ENCODE measurements around the gene ADAM22.

Gene ADAM22

DNA sequence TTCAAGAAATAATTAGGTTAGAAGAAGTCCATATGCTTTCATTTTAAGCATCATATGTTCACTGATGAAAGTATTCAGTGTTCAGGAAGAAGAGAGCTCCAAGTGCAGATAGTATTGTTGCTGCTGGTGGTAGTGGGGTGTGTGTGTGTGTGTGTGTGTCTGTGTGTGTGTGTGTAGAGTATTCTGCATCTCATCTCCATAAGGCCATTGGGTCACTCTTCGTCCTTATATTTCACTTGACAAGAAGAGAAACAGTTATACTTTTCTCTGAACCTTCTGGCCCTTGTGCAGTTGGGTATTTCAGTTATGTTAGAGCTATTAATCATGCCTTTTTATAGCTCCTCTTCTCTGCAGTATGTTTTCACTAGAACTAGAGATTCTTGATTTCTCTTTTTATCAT is 26.2 kb downstream of the ADAM22 start:
- DNase-seq (ENCODE audit: low spot score), result no peak

DNA sequence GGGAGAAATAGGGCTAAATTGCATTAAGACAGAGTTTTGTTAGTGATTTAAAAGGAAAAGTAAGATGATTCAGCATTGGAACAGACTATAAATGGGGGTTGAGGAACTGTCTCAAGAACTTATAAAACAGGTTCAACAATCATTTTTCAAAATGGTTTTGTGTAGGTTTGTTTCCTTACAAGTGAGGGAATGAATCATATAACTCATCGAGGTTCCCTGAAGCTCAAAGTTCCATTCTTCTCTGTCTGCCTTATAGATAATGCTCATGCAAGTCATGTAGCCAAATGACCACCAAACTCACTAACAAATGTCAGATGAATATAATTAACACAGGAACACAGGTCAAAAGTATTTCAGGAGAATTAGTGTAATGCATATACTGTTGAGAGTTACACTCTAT is 27.7 kb downstream of the ADAM22 start:
- DNase-seq (ENCODE audit: low spot score), result no peak

DNA sequence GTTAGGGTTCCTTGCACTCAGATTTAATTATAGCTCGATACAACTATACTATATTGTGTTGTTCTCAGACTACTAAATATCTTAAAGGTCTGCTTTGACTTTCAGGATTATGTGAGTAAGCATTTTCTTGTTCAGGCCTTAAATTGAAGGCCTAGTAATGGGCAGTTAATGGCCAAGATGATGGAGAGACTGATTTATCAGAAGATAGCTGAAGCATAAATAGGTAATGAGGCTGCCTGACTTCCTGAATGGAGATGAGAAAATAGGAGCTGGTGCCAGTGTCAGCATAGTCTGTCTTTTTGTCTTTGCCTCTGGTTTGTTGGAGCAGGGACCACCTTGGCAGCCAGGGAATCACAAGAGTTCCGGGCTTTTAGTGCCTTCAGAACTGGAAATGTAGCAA is 32.2 kb downstream of the ADAM22 start:
- DNase-seq (ENCODE audit: low spot score), result no peak

DNA sequence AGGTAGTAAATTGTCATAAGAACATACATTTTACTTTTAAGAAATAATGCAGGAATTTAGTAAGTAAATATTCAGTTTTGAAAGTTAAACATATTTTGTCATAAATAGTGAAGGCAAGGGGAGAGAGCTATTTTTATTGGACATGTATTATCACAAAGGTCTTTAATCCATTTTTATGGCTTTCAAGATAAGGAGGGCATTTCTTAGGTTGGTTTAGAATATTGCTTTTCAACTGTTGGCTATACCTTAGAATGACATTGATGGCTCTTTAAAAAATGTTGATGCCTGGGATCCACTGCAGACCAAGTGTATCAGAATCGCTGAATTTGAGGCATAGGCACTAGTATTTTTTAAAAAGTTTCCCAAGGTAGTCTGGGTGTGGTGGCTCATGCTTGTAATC is 34.0 kb downstream of the ADAM22 start:
- no peak for DNase-seq (ENCODE audit: low spot score)

DNA sequence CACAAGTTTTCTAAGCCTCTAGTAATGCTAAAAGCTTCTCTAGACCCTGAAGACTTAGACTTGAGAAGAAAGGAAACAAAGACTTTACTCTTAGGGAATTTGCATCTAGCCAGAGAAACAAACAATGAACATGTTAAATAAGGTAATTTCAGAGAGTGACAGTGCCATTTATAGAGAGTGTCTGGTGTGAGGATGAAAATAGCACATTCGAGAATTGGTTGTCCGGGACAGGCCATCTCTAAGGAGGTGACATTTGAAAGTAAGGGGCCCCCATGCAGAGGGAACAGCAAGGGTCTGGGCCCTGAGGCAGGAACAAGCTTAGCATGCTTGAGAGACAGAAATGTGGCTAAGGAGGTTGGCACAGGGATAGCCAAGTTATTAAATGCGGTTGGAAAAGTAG is 48.1 kb downstream of the ADAM22 start:
- DNase-seq (ENCODE audit: low spot score), result no peak

DNA sequence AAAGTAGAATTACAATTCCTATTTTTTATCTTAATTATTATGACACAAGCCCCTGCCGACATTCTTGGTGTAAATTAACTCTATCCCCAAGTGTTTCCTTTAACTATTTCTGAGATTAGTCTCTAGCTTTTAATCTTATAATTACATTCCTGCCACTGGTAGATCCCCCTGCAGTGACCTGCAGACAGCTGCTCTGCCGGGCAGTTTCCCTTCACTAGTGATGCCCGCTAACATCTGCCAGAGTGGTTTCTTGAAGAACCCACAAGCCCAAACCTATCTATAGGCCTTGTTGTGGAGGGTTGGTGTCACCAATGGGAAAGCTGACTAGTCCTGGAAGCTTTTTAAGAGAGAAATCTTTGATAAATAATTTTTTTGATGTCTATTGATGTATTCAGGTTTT is 50.0 kb downstream of the ADAM22 start:
- no peak for DNase-seq (ENCODE audit: low spot score)

DNA sequence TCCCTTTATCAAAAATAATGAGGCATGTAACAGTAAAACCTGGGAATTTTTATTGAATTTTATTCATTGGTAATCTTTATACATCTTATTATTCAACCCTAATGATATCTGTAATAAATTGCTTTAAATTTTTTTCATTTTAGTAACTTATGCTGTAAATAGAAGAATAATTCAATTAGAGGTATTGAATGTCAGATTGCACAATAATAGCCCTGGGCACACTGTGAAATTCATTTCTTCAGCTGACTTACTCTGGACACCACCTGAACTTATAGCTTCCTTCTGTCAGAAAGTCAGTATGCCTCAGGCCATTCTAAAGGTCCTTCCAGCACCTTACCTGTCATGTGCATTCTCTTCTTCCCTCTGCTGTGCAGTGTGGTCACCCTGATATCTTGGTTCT is 59.2 kb downstream of the ADAM22 start:
- no peak for DNase-seq (ENCODE audit: low spot score)

DNA sequence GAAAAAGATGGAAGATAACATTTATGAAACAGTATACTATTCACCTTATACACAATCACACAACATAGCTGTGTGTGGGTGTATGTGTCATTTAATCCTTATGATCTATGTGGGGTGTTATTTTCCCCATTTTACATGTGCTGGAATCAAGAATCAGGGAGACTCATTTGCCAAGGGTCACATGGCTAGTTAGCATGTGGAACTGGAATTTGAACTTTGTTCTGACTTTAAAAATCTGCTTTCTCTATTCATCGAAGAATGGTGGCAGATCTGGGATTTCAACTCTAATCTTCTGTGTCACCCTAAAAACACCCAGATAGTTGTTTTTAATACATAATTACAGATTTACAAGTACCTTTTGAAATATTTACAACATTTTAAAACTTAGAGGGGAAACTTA is 65.2 kb downstream of the ADAM22 start:
- no peak for DNase-seq (ENCODE audit: low spot score)

DNA sequence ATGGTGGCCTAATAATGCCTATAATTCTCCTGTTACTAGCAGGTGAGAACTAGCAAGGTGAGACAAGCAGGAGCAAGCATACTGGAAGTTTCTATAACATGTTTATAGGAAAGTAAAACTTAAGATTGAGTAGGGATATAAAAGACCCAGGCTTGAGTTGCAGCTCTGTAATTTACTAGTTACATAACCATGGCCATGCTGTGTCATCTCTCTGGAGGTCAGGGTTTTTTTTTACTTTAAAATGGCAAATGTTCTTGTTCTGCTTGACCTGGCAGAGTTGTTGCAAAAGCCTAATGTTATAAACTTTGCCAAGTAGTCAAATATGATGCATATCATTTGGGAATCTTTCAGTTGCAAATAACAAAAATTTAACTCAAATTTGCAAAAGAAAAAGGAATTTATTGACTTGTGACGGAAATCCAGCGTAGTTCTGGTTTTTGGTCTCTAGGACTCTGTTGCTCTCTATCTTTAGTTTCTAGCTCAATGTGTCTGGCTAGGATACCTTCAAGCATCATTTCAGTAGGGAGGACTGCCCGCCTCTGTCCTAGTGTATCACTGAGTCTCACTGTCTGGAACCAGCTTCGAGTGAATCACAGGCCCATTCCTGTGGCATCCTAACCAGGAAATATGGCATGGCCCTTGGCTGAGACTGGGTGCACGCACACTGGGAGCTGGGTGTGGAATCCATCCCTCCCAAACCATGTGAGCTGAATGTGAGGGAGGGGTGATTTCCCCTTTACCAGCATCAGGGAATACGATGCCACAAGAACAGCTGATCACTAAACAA is 67.9 kb downstream of the ADAM22 start:
- DNase-seq (ENCODE audit: low spot score), result no peak

DNA sequence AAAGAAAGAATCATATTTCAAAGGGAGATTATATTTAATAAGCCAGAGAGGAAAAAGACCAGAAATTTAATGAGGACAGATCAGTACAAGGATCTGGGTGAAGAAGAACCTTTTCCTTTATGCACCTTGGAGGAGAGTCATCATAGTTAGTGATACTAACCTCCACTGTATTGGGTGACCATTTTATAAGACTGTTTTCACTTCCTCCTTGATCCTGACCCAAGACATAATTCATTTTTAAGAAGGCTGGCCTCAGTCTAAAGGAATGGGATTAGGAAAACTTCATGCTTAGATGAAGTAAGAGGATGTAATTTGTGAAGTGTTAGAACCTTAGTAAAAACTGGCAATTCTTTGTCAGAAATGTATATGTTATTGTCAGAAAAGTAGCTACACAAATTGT is 68.6 kb downstream of the ADAM22 start:
- no peak for DNase-seq (ENCODE audit: low spot score)

DNA sequence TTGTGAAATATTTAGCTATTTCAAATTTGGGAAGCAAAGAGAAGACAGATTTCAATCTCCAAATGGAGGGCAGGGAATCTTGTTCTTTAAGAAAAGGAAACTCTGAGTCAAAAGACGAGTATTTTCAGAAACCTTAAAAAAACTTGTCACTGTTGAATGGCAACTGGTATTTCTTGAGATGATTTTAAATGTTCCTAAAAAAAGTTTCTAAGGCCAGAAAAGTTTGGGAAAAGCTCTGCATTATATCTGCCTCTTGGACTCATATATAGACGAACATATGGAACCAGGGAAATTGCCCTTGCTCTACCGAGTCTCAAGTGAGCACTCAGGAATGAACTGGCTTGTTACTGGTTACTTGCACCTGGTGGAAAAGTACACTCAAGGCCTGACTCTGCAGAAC is 69.5 kb downstream of the ADAM22 start:
- no peak for DNase-seq (ENCODE audit: low spot score)

DNA sequence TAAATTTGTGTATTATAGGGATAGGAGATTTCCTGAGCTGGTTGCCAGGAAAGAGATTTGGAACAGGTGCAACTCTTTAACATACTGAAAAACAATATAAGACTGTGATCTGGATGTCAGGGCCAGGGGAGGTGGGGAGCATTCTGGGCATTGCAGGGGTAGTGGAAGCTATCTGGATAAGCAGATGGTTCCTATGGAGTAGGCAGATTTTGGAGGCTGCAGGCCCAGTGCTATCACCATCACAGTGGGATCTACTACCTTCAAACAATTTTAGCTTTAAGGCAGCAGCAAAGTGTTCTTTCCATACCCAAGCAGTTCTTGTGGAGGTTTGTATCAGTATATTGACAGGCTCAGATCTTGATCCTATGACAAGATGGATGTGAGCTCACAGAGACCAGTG is 71.1 kb downstream of the ADAM22 start:
- no peak for DNase-seq (ENCODE audit: low spot score)

DNA sequence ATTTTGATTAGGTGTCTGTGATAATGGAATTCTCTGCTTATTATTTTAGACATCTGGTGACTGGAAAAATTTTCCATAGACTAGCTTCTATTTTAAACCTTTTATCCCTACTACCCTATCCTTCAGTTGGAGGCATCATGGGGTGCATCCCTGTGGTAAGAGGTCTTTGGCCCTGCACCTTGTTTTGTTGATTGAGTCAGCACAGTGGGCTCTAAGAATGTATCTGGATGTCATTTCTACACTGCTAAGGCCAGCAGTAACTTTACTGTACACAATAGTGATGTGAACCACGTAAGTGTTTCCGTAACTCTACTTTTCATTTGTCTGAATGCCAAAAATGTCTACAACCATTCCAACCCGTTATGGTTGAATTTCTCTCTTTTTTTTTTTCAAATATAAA is 75.6 kb downstream of the ADAM22 start:
- no peak for DNase-seq (ENCODE audit: low spot score)

DNA sequence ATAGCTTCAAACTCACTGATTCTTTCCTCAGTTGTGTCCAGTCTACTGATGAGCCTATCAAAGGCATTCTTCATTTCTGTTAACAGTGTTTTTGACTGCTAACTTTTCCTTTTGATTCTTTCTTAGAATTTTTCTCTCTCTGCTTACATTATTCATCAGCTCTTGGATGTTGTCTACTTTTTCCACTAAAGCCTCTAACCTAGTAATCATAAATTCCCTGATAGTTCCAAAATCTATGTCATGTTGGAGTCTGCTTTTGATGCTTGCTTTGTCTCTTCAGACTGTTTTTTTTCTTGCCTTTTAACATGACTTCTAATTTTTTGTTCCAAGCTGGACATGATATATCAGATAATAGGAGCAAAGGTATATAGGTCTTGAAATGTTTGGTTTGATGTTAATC is 78.0 kb downstream of the ADAM22 start:
- no peak for DNase-seq (ENCODE audit: low spot score)

DNA sequence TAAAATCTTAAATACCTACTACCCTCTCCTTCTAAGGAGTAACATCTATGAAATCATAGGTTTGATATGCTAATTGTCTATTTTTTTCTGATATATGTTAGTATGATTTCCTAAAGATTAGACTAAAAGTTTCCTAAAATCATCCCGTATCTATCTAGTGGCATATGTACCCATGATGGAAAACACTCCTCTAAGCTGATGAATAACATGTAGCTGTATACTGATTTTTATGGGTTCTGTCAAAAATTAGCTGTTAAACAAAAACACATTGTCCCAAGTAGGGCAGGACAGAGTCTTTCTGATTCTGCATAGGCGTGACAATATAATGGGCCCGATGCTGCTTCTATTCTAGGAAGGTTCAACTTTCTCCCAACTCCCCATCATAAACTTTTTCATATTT is 79.9 kb downstream of the ADAM22 start:
- no peak for DNase-seq (ENCODE audit: low spot score)

DNA sequence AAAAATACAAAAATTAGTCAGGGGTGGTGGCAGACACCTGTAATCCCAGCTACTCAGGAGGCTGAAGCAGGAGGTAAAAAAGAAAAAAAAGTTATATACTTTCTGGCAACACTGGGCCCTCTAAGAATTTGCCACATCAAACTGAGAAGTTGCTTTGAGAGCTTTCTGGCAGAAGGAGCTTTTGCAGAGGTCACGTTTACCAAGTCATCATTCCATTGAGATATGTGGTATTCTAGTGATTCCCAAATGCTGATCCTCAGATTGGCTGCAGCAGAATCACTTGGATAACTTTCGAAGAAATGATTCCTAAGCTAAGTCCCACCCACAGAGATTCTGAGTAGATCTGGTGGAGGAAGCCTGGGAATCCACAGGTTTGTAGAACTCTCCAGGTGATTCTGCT is 80.5 kb downstream of the ADAM22 start:
- no peak for DNase-seq (ENCODE audit: low spot score)

DNA sequence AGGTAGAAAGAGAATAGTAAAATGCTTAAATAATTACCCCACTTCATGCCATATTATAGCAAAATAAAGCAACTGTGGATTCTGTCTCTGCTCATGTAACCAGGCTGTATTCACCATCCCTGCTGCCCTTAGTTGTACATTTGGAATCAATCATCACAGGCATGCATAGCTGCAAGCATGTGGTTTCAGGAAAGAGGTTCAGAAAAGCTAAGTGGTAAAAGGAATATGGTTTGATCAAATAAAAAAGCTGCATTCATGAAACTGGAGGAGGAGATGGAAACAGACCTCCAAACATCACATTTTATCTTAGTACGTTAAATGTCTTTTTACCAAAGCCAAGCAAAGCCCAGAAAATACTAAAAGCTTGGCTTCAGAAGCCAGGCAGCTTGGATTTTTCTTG is 81.3 kb downstream of the ADAM22 start:
- DNase-seq (ENCODE audit: low spot score), result no peak

DNA sequence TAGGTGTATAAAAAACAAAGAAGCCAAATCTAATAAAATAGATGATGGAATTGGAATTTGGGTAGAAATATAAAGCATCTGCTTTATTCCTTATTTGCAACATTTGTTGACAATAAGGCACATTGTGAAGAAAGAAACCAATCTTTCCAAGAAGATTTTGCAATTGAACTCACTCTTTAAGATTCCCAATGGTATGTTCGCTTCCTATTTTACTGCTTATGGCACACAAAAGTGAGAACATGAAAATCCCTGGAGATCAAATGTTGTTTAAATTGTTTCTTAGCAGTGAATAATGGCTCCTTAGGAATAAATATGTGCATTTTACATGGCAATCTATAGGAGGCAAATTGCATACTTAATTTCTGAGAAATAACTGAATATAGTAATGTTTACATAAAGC is 84.5 kb downstream of the ADAM22 start:
- DNase-seq (ENCODE audit: low spot score), result no peak

DNA sequence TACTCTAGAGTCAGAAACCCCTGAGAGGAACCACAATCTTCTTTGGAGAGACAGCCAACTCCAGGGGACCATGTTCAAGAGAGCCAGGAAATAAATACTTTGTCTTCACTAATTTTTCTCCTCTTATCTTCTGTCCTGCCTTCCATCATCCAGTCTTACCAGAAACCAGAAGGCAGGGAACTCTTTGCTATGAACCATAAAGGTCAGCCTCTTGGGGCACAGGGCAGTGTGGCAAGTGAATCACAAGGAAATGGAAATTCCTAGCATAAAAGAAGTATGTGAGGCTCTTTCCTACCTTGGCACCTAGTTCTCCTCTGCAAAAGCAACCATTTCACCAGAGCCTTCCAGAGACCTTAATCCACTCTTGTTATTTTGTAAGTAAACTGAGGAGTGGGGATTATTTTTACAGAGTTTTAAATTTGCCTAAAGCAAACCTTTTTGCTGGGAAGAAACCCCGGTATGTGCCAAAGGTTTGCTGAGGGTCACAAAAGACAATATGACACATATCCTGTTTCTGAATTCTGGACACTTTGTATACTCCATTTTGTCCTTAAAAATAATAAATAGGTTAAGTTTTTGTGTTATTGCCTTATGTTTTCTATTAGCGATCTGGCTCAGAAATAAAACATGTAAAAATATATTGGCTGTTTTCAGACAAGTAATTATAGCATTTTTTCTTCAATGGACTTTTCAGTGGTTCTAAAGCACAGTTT is 87.1 kb downstream of the ADAM22 start:
- DNase-seq (ENCODE audit: low spot score), result no peak

DNA sequence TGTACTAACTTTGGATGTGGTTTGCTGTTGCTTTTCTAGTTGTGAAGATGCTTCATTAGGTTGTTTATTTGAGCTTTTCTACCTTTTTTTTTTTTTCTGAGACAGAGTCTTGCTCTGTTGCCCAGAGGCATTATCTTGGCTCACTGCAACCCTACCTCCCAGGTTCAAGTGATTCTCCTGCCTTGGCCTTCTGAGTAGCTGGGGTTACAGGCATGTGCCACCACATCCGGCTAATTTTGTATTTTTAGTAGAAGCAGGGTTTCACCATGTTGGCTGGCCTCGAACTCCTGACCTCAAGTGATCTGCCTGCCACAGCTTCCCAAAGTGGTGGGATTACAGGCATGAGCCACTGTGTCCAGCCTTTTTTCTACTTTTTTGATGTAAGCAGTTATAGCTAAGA is 93.7 kb downstream of the ADAM22 start:
- DNase-seq (ENCODE audit: low spot score), result no peak

DNA sequence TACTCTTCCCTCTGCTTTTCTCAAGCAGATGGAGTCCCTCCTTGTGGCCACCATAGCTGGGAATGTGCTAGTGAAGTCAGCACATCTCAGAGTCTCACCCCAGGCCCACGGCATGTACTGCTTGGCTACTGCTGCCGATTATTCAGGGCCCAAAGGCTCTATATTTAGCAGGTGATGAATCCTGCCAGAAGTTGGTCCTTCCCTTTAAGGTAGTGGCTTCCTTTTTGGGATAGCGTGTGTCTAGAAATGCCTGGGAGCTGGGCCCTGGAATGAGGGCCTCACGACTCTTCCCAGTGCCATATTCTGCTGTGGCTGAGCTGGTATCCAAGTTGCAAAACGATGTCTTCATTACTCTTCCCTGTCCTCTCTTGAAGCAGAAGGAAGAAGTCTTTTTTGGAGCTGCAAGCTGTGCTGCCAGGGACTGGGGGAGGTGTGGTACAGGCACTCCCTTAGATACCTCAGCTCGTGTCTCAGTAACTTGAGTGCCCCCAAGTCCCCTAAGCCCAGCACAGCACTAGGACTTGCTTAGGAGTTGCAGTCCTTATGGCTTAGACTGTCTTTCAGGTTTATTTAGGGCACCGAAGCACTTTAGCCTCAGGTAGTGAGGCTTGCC is 100.1 kb downstream of the ADAM22 start:
- no peak for DNase-seq (ENCODE audit: low spot score)

DNA sequence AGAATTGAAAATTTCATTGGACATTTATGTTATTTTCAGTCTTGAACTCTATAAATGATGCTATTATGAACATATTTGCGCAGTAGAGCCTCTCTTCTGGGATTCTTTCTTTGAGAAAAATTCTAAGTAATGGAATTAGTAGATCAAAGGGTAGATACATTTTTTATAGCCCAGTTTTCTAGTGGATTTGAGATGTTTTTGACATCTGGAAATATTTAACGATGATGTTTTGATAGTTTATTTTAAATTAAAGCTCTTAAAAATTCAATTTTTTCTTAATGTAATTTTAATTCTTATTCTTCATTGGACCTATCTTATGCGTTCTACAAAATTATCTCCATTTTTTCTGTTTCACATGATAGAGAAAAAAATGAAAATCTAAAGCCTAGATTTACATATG is 103.0 kb downstream of the ADAM22 start:
- DNase-seq (ENCODE audit: low spot score), result no peak

DNA sequence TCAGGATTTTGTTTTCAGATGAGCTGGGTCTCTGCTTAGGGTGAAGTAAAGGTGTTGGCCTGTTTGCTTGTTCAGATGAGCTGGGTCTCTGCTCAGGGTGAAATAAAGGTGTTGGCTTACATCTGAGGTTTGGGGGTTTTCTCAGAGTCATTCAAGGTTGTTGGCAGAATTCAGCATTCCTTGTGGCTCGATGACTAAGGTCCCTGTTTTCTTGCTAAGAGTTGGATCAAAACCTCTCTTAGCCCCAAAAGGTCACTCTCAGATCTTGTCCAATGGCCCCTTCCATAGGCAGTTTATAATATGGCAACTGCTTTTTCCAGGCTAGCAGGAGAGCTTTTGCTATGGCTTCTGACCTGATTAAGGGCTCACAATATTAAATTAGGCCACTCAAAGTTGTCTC is 106.6 kb downstream of the ADAM22 start:
- no peak for DNase-seq (ENCODE audit: low spot score)

DNA sequence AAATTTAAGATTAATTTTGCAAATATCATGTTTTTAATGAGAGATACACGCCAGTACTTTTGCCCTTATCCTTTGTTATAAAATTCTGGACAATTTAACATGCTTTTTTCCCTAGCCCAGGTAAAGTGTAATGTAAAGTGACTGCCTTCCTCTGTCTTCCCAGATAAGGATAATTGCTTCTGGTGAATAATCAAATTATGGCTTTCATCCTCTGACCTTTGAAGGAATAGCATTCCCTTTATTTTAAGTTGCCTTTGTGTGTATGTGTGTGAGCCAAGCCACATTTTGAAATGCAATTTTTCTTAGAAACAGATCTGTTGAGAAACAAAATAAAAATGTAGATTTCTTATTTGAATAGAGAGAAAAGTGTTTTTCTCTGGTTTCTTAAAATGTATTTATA is 107.5 kb downstream of the ADAM22 start:
- DNase-seq (ENCODE audit: low spot score), result no peak
